CD4-positive, alpha-beta T cell (primary cell): ENCODE results near the gene RAB39A. TPM values are rescaled to one million over a fixed set of nuclear protein-coding genes. Genes with fewer than 3 reads are reported as not detected.

ENCODE experiments used
- ATAC-seq: fragments of 200-7000 bp; cut with Tn5 transposase; one replicate; pipeline ENCODE4 v1.10.0; 2022; ENCODE audit warnings: mild to moderate bottlenecking; ENCODE audit not compliant: poor library complexity
- CTCF ChIA-PET: fragments of 350-600 bp; sonication (Branson Sonifier 250); formaldehyde crosslinking; loops from one replicate; lab custom pipeline; 2021; ENCODE audit warnings: antibody characterized with exemption, inconsistent platforms; lab: Charles Lee
- POLR2A ChIA-PET: fragments of 350-600 bp; sonication (Branson Sonifier 250); formaldehyde crosslinking; loops from one replicate; lab custom pipeline; 2021; ENCODE audit warnings: antibody characterized with exemption, inconsistent platforms; lab: Charles Lee
- DNase-seq, 14 experiments: peaks; one replicate each; pipeline ENCODE4 v3.0.0-alpha.2; 2013 to 2020; ENCODE audit warnings: mixed read lengths in 2 of 14
- H3K27ac ChIP-seq, 2 donors: one replicate each; pipeline versions ENCODE4 v1.5.1 to v1.7.0; 2013; ENCODE audit warnings: low read length in 2 of 2, low read depth in 1 of 2, mild to moderate bottlenecking in 1 of 2
- H3K27me3 ChIP-seq, 2 experiments: 1 replicate in 1 of 2; 2 replicates in 1 of 2; pipeline versions ENCODE4 v1.6.1 to v1.7.0; 2013; ENCODE audit warnings: low read length in 2 of 2, control low read depth in 1 of 2, mild to moderate bottlenecking in 1 of 2, moderate library complexity in 1 of 2; ENCODE audit not compliant: insufficient read depth in 2 of 2, control insufficient read depth in 1 of 2
- H3K36me3 ChIP-seq: one replicate; pipeline ENCODE4 v1.6.1; 2013; ENCODE audit warnings: low read length, control low read depth; ENCODE audit not compliant: insufficient read depth
- H3K4me1 ChIP-seq: one replicate; pipeline ENCODE4 v1.6.1; 2013; ENCODE audit warnings: low read length, control low read depth; ENCODE audit not compliant: insufficient read depth
- H3K4me3 ChIP-seq: one replicate; pipeline ENCODE4 v1.5.1; 2013; ENCODE audit warnings: mild to moderate bottlenecking, low read length, moderate library complexity
- H3K9me3 ChIP-seq, 2 experiments: 1 replicate in 1 of 2; 2 replicates in 1 of 2; pipeline versions ENCODE4 v1.6.1 to v1.7.0; 2013; ENCODE audit warnings: low read length in 2 of 2, mild to moderate bottlenecking in 2 of 2, control low read depth in 1 of 2, moderate library complexity in 1 of 2; ENCODE audit not compliant: control insufficient read depth in 1 of 2, insufficient read depth in 1 of 2
- H3K27ac Mint-ChIP-seq: one replicate; pipeline ENCODE4 v1.8.0; 2020; ENCODE audit warnings: mixed read lengths
- H3K27me3 Mint-ChIP-seq: one replicate; pipeline ENCODE4 v1.8.0; 2021; ENCODE audit warnings: mixed read lengths
- H3K36me3 Mint-ChIP-seq: one replicate; pipeline ENCODE4 v1.8.0; 2021; ENCODE audit warnings: low read depth, mixed read lengths
- H3K4me1 Mint-ChIP-seq: one replicate; pipeline ENCODE4 v1.8.0; 2021; ENCODE audit warnings: low read depth, mixed read lengths
- H3K4me3 Mint-ChIP-seq: one replicate; pipeline ENCODE4 v1.8.0; 2020; ENCODE audit warnings: mild to moderate bottlenecking, mixed read lengths
- H3K9me3 Mint-ChIP-seq: one replicate; pipeline ENCODE4 v1.8.0; 2020; ENCODE audit warnings: mixed read lengths
- intact Hi-C, 2 experiments: fragments of 100-400 bp; cut with DNase I in 1 of 2; cut with micrococcal nuclease in 1 of 2; formaldehyde crosslinking; loops; one replicate each; pipeline versions ENCODE4 v1.15.1 to v1.9.0; 2023 to 2025; cut with DNase I, micrococcal nuclease
- total RNA-seq, 174 experiments: library from RNA in 2 of 174; stranded (reverse) in 2 of 174; gene quantifications; one replicate each; pipeline ENCODE4 v1.2.3 and lab custom pipeline; 2021 to 2026
- TF ChIP-seq, protein P1 (sequence below): fragments of 200-600 bp; IDR thresholded peaks from one replicate; pipeline ENCODE4 v1.8.0; 2022; ENCODE audit warnings: antibody characterized with exemption, mild to moderate bottlenecking

Gene RAB39A
- total RNA-seq, 2 experiments from 2014 or later: not detected

DNA sequence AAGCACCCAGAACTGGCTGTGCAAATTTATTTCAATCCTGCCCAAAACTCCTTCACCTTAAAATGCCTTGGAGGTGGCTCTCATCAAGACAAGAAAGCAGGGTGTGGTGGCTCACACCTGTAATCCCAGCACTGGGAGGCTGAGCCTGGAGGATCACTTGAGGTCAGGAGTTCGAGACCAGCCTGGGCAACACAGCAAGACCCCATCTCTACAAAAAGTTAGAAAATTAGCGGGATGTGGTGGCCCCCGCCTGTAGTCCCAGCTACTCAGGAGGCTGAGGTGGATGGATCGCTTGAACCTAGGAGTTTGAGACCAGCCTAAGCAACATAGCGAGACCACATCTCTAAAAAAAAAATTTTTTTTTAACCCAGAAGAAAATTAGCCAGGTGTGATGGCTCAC lies 689 bp upstream of the RAB39A start:
- peaks cover 62% of the 10 kb centered on the region for H3K27me3 Mint-ChIP-seq
- H3K9me3 Mint-ChIP-seq: no peaks in the 10 kb centered on the region
- TF ChIP-seq, protein P1, sequence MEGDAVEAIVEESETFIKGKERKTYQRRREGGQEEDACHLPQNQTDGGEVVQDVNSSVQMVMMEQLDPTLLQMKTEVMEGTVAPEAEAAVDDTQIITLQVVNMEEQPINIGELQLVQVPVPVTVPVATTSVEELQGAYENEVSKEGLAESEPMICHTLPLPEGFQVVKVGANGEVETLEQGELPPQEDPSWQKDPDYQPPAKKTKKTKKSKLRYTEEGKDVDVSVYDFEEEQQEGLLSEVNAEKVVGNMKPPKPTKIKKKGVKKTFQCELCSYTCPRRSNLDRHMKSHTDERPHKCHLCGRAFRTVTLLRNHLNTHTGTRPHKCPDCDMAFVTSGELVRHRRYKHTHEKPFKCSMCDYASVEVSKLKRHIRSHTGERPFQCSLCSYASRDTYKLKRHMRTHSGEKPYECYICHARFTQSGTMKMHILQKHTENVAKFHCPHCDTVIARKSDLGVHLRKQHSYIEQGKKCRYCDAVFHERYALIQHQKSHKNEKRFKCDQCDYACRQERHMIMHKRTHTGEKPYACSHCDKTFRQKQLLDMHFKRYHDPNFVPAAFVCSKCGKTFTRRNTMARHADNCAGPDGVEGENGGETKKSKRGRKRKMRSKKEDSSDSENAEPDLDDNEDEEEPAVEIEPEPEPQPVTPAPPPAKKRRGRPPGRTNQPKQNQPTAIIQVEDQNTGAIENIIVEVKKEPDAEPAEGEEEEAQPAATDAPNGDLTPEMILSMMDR: no peak
- H3K27ac Mint-ChIP-seq: no peak overlapping the region
- peaks cover 10% of the 10 kb centered on the region for H3K4me1 Mint-ChIP-seq
- POLR2A ChIA-PET: no interaction called here
- ATAC-seq (no peak), DNase-seq (no peak)
- Histone ChIP-seq H3K4me3 (peak overlapping the region; percentile 30), H3K27me3 (peaks cover 23 to 38% of the 10 kb centered on the region in 2 experiments), H3K4me1 (peaks cover 19% of the 10 kb centered on the region), H3K36me3 (no peaks in the 10 kb centered on the region), H3K9me3 (peaks cover 0 to 25% of the 10 kb centered on the region in 2 experiments), H3K27ac (no peak overlapping the region)
- intact Hi-C loops: no loop called here
- H3K4me3 Mint-ChIP-seq: no peak overlapping the region
- no peaks in the 10 kb centered on the region for H3K36me3 Mint-ChIP-seq
- CTCF ChIA-PET: no interaction called here

GRCh38 chr11:107928767-107929507 lies 689 bp downstream of the RAB39A start:
- intact Hi-C loops: no loop called here
- Mint-ChIP-seq H3K36me3 (no peaks in the 10 kb centered on the region), H3K9me3 (no peaks in the 10 kb centered on the region), H3K27me3 (peaks cover 49% of the 10 kb centered on the region), H3K4me1 (peaks cover 10% of the 10 kb centered on the region), H3K4me3 (peak overlapping the region; percentile 46), H3K27ac (no peak overlapping the region)
- peak overlapping the region; percentile 51 for H3K4me3 ChIP-seq
- peaks cover 19% of the 10 kb centered on the region for H3K4me1 ChIP-seq
- no peaks in the 10 kb centered on the region for H3K36me3 ChIP-seq
- ChIA-PET CTCF (no interaction called here), POLR2A (no interaction called here)
- peaks cover 0 to 25% of the 10 kb centered on the region in 2 experiments for H3K9me3 ChIP-seq
- peaks cover 18 to 32% of the 10 kb centered on the region in 2 experiments for H3K27me3 ChIP-seq
- TF ChIP-seq, protein P1: no peak
- ATAC-seq (no peak), DNase-seq (peak in 3 of 14 experiments; percentile 2 to 39 (median 32))
- no peak overlapping the region for H3K27ac ChIP-seq

- ChIA-PET CTCF (no interaction called here), POLR2A (no interaction called here)
- H3K27ac Mint-ChIP-seq: no peak overlapping the region
- Histone ChIP-seq H3K4me3 (no peak overlapping the region), H3K27me3 (peaks cover 18 to 31% of the 10 kb centered on the region in 2 experiments), H3K4me1 (peaks cover 19% of the 10 kb centered on the region), H3K36me3 (no peaks in the 10 kb centered on the region), H3K9me3 (peaks cover 0 to 25% of the 10 kb centered on the region in 2 experiments), H3K27ac (no peak overlapping the region)
- H3K9me3 Mint-ChIP-seq: no peaks in the 10 kb centered on the region
- no peak overlapping the region for H3K4me3 Mint-ChIP-seq
- peaks cover 10% of the 10 kb centered on the region for H3K4me1 Mint-ChIP-seq
- H3K36me3 Mint-ChIP-seq: no peaks in the 10 kb centered on the region
- ATAC-seq: no peak
- intact Hi-C loops: loop anchor here in 1 of 2 experiments (10.0 kb wide), 1 partner anchor 55 kb away; no protein-coding TSS in a partner anchor
- peaks cover 42% of the 10 kb centered on the region for H3K27me3 Mint-ChIP-seq
- TF ChIP-seq, protein P1: no peak
- DNase-seq: peak in 2 of 14 experiments; percentile 51 to 56
Observed at GRCh38 chr11:107929611-107930200, 1.5 kb downstream of the RAB39A start.
